ENCODE data around the gene FOLR1.
A peak's percentile ranks its signal among the peaks of the same experiment; 100 is the strongest.

FOLR1 gene

GRCh38 chr11:72224564-72225410 is 32.8 kb downstream of the FOLR1 start, which contains the start of gene INPPL1:
TSS of gene INPPL1 (plus strand) at chr11:72224767. CDS start at chr11:72224985, 218 bp downstream.
- DNase-seq: no peak

- DNase-seq: no peak
Observed at GRCh38 chr11:72225411-72225951, 33.5 kb downstream of the FOLR1 start.

- DNase-seq: peak; percentile 50
Observed at GRCh38 chr11:72226701-72227100, 34.8 kb downstream of the FOLR1 start.

GRCh38 chr11:72227316-72228228 is 35.6 kb downstream of the FOLR1 start:
- peak; percentile 87 for DNase-seq

- DNase-seq: no peak
Observed at GRCh38 chr11:72228229-72228843, 36.4 kb downstream of the FOLR1 start.

GRCh38 chr11:72228844-72229231 is 36.9 kb downstream of the FOLR1 start:
- DNase-seq: no peak

GRCh38 chr11:72229336-72229924 is 37.5 kb downstream of the FOLR1 start:
- DNase-seq: no peak

- DNase-seq: no peak
Observed at GRCh38 chr11:72229925-72230763, 38.2 kb downstream of the FOLR1 start.

- DNase-seq: no peak
Observed at GRCh38 chr11:72230764-72231365, 38.9 kb downstream of the FOLR1 start.

GRCh38 chr11:72231396-72232259 is 39.7 kb downstream of the FOLR1 start:
- no peak for DNase-seq

- DNase-seq: no peak
Observed at GRCh38 chr11:72232260-72233055, 40.5 kb downstream of the FOLR1 start.

GRCh38 chr11:72233056-72233772 is 41.3 kb downstream of the FOLR1 start:
- DNase-seq: no peak

- no peak for DNase-seq
Observed at GRCh38 chr11:72233773-72234513, 42.0 kb downstream of the FOLR1 start.

GRCh38 chr11:72234514-72234830 is 42.5 kb downstream of the FOLR1 start:
- DNase-seq: no peak

- DNase-seq: no peak
Observed at GRCh38 chr11:72234920-72235319, 43.0 kb downstream of the FOLR1 start.

- DNase-seq: no peak
Observed at GRCh38 chr11:72235351-72236057, 43.6 kb downstream of the FOLR1 start.

- DNase-seq: no peak
Observed at GRCh38 chr11:72236083-72236697, 44.2 kb downstream of the FOLR1 start.
